Superior temporal gyrus (tissue), 1 donor: ENCODE data around the gene CGB2.

ENCODE experiments used
- DNase-seq: peaks from one replicate; pipeline ENCODE4 v3.0.0-alpha.2; 2016; ENCODE audit errors: extremely low spot score

The CGB2 gene

GRCh38 chr19:49067554-49067953 is 35.9 kb downstream of the CGB2 start:
- no peak for DNase-seq

DNA sequence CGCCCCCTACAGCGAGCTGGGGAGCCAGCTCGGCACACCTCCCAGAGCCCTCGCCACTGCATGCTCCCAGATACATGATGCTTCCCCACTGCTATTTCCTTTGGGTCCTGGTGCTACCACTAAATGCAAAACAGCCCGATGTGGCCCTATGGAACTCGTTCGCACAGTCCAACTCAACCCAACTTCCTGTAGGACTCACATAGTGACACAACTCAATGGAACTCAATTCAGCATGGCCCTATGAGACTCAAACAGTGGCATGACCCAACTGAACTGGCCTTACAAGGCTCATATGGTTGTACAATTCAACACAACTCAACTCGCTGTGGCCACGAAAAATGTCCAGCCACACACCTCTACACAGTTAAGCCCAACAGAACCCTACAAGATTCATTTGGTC is 37.3 kb downstream of the CGB2 start:
- no peak for DNase-seq

DNA sequence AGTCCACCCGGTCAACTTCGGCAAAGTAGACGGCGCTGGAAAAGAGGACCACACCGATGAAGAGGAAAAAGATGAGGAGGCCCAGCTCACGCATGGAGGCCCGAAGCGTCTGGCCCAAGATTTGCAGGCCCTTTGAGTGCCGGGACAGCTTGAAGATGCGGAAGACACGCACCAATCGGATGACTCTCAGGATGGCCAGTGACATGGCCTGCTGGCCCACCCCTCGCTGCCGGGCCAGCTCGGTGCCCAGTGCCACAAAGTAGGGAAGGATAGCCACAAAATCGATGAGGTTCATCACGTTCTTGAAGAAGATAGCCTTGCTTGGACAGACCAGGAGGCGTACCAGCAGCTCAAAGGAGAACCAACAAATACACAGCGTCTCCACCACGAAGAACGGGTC is 38.7 kb downstream of the CGB2 start:
- DNase-seq, result no peak

- DNase-seq, result no peak
Observed at GRCh38 chr19:49071860-49072547, 40.3 kb downstream of the CGB2 start.

DNA sequence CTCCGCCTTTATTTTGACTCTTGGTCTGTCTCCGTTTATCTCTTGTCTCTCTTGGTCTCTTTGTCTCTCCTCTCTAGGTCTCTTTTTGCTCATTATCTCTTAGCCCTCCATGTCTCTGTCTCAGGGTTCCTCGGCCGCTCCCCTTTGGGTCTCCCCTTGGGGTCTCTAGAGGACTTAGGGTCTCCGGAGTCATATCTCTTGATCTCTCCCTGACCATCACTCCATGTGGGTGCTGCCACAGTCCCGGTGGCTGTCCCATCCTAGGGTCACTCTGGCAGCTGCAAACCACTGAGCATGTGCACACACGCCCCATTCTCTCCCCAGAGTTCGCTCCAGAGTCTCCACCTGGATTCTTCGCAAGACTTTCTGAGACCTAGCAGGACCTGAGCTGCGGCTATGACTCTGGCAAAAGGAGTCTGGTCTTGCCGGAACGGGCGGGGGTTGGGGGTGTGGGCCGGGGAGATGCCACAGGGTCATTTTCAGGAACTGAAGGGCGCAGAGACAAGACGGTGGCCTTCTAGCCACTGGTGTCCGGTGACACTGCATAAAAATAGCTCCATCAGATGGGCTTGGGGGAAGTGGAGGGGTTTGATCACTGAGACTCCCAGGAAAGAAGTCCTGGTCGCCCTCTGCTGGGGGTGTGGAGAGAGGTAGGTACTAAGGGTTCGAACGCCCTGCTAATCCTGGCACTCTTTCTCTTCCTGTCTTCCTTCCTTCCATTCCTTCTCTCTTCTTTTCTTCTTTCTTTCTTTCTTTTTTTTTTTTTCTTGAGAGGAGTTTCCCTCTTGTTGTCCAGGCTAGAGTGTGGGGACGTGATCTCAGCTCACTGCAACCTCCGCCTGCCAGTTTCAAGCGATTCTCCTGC is 42.1 kb downstream of the CGB2 start:
- DNase-seq, result no peak

DNA sequence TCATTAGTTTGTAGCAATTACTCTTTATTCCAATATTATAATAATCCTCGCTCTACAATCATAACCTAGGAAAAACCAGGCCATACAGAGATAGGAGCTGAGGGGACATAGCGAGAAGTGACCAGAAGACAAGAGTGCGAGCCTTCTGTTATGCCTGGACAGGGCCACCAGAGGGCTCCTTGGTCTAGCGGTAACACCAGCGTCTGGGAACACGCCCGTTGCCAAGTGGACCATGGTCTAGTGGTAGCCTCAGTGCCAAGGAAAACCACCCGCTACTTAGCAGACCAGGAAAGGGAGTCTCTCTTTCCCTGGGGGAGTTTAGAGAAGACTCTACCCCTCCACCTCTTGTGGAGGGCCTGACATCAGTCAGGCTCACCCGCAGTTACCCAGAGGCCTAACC is 43.2 kb downstream of the CGB2 start:
- DNase-seq, result peak; percentile 49

- DNase-seq, result no peak
Observed at GRCh38 chr19:49080392-49080791, 48.7 kb downstream of the CGB2 start.

DNA sequence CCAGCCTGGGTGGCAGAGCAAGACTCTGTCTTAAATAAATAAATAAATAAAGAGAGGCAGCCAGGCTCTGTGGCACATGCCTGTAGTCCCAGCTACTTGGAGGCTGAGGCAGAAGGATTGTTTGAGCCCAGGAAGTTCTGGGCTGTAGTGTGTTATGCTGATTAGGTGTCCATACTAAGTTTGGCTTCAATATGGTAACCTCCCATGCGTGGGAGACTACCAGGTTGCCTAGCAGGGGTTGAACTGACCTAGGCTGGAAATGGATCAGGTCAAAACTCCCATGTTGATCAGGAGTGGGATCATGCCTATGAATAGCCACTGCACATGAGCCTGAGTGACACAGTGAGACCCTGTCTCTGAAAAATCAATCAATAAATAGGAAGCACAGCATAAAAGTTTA is 49.6 kb downstream of the CGB2 start:
- DNase-seq, result no peak
